Measurements from ENCODE around the gene KCNQ4.

The KCNQ4 gene

DNA sequence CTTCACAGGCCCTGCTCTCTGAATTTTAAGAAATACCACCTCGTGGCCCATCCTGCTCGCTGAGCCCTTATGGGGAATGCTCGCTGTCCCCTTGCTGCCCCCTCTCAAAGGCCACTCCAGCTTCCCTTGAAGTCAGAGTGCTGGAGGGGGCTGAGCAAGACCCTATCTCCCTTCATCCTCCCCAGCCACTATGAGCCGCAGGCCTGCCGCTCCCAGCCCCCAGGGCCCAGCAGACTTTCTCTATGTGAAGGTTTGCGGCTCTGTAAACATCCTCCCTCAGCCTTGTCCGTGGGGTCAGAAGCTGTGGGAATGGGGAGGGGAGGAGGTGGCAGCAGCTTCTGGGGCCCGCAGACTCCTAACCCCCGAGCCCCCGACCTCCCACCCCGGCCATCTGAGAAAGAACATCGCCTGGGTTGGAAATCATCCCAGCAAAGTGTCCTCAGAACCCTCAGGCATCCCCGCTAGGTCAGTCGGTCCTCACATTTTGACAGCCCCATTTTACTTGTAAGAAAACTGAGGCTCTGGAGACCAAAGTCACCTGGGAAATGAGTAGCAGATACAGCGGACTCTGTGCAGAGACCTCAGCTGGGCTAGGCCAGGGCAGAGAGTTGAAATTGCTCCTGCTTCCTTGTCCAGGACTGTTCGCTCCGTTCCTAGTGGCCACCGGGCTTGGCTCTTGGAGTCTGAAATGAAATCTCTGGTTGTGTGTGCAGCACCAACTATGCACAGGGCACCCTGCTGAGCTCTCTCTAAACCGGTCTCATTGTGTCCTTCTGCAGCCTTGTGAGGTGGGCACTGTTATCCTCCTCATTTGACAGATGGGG, 4.4 kb downstream of the KCNQ4 start:
- Histone ChIP-seq H3K4me1 (ENCODE audit: insufficient read depth, poor library complexity, severe bottlenecking) (no peaks in the 10 kb centered on the region), H3K9me3 (ENCODE audit: severe bottlenecking) (no peaks in the 10 kb centered on the region), H3K27me3 (ENCODE audit: insufficient read depth, poor library complexity, severe bottlenecking) (peaks cover 7% of the 10 kb centered on the region), H3K36me3 (ENCODE audit: low read depth) (no peaks in the 10 kb centered on the region), H3K4me3 (ENCODE audit: severe bottlenecking) (no peak overlapping the region), H3K27ac (ENCODE audit: poor library complexity, severe bottlenecking) (no peak overlapping the region)
- ATAC-seq (ENCODE audit: low read depth): no peak
- TF ChIP-seq, protein P1, sequence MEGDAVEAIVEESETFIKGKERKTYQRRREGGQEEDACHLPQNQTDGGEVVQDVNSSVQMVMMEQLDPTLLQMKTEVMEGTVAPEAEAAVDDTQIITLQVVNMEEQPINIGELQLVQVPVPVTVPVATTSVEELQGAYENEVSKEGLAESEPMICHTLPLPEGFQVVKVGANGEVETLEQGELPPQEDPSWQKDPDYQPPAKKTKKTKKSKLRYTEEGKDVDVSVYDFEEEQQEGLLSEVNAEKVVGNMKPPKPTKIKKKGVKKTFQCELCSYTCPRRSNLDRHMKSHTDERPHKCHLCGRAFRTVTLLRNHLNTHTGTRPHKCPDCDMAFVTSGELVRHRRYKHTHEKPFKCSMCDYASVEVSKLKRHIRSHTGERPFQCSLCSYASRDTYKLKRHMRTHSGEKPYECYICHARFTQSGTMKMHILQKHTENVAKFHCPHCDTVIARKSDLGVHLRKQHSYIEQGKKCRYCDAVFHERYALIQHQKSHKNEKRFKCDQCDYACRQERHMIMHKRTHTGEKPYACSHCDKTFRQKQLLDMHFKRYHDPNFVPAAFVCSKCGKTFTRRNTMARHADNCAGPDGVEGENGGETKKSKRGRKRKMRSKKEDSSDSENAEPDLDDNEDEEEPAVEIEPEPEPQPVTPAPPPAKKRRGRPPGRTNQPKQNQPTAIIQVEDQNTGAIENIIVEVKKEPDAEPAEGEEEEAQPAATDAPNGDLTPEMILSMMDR (IDR thresholded peaks at IDR 0.05; ENCODE audit: poor library complexity, severe bottlenecking): no peak
- no peak for DNase-seq (ENCODE audit: low spot score)

DNA sequence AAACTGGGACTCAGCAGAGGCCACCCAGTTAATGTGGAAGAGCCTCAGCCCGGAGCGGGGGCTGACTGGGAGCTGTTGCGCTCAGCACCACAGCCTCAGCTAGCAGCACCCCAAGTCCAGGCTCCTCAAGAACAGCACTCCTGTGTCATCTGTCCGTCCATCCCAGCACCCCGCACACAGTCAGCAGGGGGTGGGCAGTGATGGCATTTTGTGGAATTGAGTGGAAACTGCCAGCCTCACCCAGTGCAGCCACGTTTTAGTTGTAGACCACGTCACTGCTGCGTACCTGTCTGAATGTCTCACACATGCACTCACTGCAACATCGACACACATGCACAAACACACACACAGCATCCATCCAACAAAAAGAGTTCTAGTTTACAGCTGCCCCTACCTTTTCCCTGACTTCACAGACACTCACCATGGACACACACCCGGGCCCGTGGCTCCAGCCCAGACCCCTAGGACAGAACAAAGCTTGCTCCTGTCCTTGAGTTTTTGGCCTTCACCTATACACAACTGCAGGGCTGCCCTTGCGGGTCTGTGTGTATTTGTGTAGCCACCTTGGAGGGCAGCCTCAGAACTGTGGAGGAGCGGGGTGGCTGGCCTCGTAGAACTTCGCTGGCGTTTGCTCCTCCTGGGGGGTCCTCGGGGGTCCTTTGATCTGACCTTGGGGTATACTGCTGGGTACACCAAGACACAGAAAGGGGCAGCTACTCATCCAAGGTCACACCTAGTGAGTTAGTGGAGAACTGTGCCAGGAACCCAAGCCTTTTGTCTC, 5.2 kb downstream of the KCNQ4 start:
- H3K4me1 ChIP-seq (ENCODE audit: insufficient read depth, poor library complexity, severe bottlenecking): no peaks in the 10 kb centered on the region
- ATAC-seq (ENCODE audit: low read depth): no peak
- DNase-seq (ENCODE audit: low spot score): no peak
- no peak overlapping the region for H3K4me3 ChIP-seq (ENCODE audit: severe bottlenecking)
- H3K9me3 ChIP-seq (ENCODE audit: severe bottlenecking): no peaks in the 10 kb centered on the region
- TF ChIP-seq, protein P1 (IDR thresholded peaks at IDR 0.05; ENCODE audit: poor library complexity, severe bottlenecking): no peak
- H3K36me3 ChIP-seq (ENCODE audit: low read depth): no peaks in the 10 kb centered on the region
- no peak overlapping the region for H3K27ac ChIP-seq (ENCODE audit: poor library complexity, severe bottlenecking)
- H3K27me3 ChIP-seq (ENCODE audit: insufficient read depth, poor library complexity, severe bottlenecking): peaks cover 3% of the 10 kb centered on the region

DNA sequence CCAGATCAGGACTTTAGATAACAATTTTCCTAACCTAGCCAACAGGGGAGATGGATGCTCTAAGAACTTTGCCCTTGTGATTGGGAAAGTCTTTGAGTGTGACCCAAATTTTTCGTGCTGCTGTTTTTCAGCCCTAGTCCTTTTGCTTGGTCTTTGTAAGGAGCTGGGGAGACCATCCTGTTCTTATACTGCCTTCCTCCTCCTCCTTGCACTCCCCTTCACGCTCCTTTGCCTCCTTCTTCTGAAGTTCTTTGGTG, 5.7 kb downstream of the KCNQ4 start:
- no peak overlapping the region for H3K27ac ChIP-seq (ENCODE audit: poor library complexity, severe bottlenecking)
- no peak for ATAC-seq (ENCODE audit: low read depth)
- TF ChIP-seq, protein P1 (IDR thresholded peaks at IDR 0.05; ENCODE audit: poor library complexity, severe bottlenecking): no peak

DNA sequence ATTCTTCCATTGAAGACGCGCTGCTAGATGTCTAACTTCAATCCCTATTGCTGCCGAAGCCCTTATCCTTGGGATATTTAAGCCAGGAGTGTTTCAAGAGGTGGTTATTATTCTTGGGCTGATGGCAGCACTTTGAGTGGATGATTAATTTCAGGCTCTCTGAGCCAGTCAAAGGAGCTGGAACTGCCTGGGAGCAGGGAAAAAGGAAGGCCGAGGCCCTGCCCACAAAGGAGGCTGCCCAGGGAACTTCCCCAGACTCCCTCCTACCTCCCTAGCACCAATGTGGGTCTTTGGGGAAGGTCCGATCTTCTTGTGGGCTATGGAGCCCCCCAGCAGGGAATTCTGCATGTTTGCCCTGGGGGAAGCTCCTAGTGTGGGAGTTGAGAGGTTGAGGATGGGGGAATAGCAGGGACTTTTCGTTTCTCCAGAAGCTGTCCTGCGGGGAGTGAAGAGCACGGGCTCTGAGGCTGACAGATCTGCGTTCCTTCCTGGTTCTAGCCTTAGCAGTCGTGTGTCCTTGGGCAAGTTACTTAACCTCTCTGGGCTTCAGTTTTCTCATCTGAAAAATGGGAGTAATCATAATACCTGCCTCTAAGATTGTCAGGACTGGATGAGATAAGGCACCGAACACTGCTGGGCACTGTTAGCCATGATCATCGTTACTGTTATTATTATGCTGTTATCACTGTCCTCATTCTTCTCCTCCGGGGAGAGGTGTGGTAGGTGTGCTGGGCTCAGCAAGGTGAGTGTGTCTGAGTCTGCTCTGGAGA, 6.3 kb downstream of the KCNQ4 start:
- no peak for ATAC-seq (ENCODE audit: low read depth)
- H3K4me1 ChIP-seq (ENCODE audit: insufficient read depth, poor library complexity, severe bottlenecking): no peaks in the 10 kb centered on the region
- DNase-seq (ENCODE audit: low spot score): no peak
- no peaks in the 10 kb centered on the region for H3K36me3 ChIP-seq (ENCODE audit: low read depth)
- TF ChIP-seq, protein P1 (IDR thresholded peaks at IDR 0.05; ENCODE audit: poor library complexity, severe bottlenecking): no peak
- no peaks in the 10 kb centered on the region for H3K9me3 ChIP-seq (ENCODE audit: severe bottlenecking)
- no peaks in the 10 kb centered on the region for H3K27me3 ChIP-seq (ENCODE audit: insufficient read depth, poor library complexity, severe bottlenecking)
- no peak overlapping the region for H3K4me3 ChIP-seq (ENCODE audit: severe bottlenecking)
- H3K27ac ChIP-seq (ENCODE audit: poor library complexity, severe bottlenecking): no peak overlapping the region

More for the DNA sequence above, 5.7 kb downstream of the KCNQ4 start:
- peaks cover 2% of the 10 kb centered on the region for H3K27me3 ChIP-seq (ENCODE audit: insufficient read depth, poor library complexity, severe bottlenecking)
- H3K4me3 ChIP-seq (ENCODE audit: severe bottlenecking): no peak overlapping the region
- no peak for DNase-seq (ENCODE audit: low spot score)
- H3K4me1 ChIP-seq (ENCODE audit: insufficient read depth, poor library complexity, severe bottlenecking): no peaks in the 10 kb centered on the region
- no peaks in the 10 kb centered on the region for H3K9me3 ChIP-seq (ENCODE audit: severe bottlenecking)
- no peaks in the 10 kb centered on the region for H3K36me3 ChIP-seq (ENCODE audit: low read depth)
